Esophagus squamous epithelium (tissue), 5 donors: Measurements from ENCODE around the gene FAM107B. TPM values are rescaled to one million over a fixed set of nuclear protein-coding genes. Genes with fewer than 3 reads are reported as not detected.
"Not testable (repeated sequence)": the region's sequence is repeated elsewhere in the genome, so short reads cannot be mapped to it uniquely, and the experiment has no call there.

Experiments used
- DNase-seq: peaks from one replicate; lab custom pipeline; 2025; lab: John Stamatoyannopoulos, UW
- H3K27ac ChIP-seq, 4 donors: fragments of 200-600 bp; sonication (generic); one replicate each; pipeline ENCODE4 v1.5.1; 2016 to 2019; ENCODE audit warnings: mild to moderate bottlenecking in 1 of 4
- H3K27me3 ChIP-seq, 4 donors: fragments of 200-600 bp; sonication (generic); 1 replicate in 3 of 4; 2 replicates in 1 of 4; pipeline versions ENCODE4 v1.5.1 to v1.6.0; 2017 to 2021; ENCODE audit warnings: antibody characterized with exemption in 1 of 4
- H3K36me3 ChIP-seq, 3 donors: fragments of 200-600 bp; sonication (generic); one replicate each; pipeline ENCODE4 v1.5.1; 2016 to 2019
- H3K4me1 ChIP-seq, 3 donors: fragments of 200-600 bp; sonication (generic); one replicate each; pipeline ENCODE4 v1.5.1; 2017 to 2019
- H3K4me3 ChIP-seq, 4 donors: fragments of 200-600 bp; sonication (generic); 1 replicate in 3 of 4; 2 replicates in 1 of 4; pipeline ENCODE4 v1.5.1; 2016 to 2019; ENCODE audit warnings: mild to moderate bottlenecking in 2 of 4, moderate library complexity in 1 of 4
- H3K9me3 ChIP-seq, 3 donors: fragments of 200-600 bp; sonication (generic); one replicate each; pipeline ENCODE4 v1.5.1; 2016 to 2019
- POLR2A ChIP-seq, 4 donors: fragments of 450-650 bp; IDR thresholded peaks; one replicate each; pipeline ENCODE4 v1.6.1; 2017; ENCODE audit warnings: antibody characterized with exemption in 4 of 4, mild to moderate bottlenecking in 4 of 4, moderate library complexity in 3 of 4
- WGBS, 2 donors: methylation state at CpG; one replicate each; pipeline ENCODE4 v1.1.5; 2018; 5-methylcytosine and 5-hydroxymethylcytosine counted together
- intact Hi-C: fragments of 100-400 bp; cut with DNase I; formaldehyde crosslinking; loops from one replicate; pipeline ENCODE4 v1.15.0; 2022
- total RNA-seq, 4 donors: library from RNA; depleted of rRNA; stranded (reverse); fragments of >200 nt; gene quantifications; one replicate each; pipeline ENCODE4 v1.1.0, GENCODE V29; 2016
- TF ChIP-seq, protein P1 (sequence below), 6 experiments: fragments of 450-650 bp in 4 of 6; fragments of 200-600 bp in 2 of 6; sonication (generic) in 2 of 6; IDR thresholded peaks; one replicate each; pipeline ENCODE4 v1.5.1; 2016 to 2019; ENCODE audit warnings: antibody characterized with exemption in 6 of 6, mild to moderate bottlenecking in 4 of 6, moderate library complexity in 4 of 6
- donor health status: DM: yes; HTN: yes; CAD: no.

Gene FAM107B
- total RNA-seq, 4 donors from 2014 or later: 6.7 to 17.0 (median 12.9) TPM

DNA sequence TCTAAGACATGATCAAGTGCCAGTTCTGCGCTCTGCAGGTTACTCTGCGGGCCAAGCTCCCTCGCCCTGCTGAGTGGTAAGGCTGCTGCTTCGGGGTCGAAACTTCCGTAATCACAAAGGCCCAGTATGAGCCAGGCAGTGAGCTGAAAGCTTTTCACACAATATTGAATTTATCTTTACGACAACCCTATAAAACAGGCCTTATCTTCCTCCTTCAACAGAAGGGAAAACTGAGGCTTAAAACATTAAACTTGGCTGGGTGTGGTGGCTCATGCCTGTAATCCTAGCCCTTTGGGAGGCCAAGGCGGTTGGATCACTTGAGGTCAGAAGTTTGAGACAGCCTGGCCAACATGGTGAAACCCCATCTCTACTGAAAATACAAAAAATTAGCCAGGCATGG is 83.3 kb downstream of the FAM107B start:
- Histone ChIP-seq H3K4me3 (no peak overlapping the region), H3K27ac (no peak overlapping the region), H3K27me3 (peaks cover 0 to 6% (median 0%) of the 10 kb centered on the region in 4 donors), H3K9me3 (no peaks in the 10 kb centered on the region), H3K36me3 (no peaks in the 10 kb centered on the region), H3K4me1 (peaks cover 0 to 5% (median 0%) of the 10 kb centered on the region in 3 donors)
- no peak for DNase-seq
- intact Hi-C loops: no loop called here
- no peak for TF ChIP-seq POLR2A (IDR thresholded peaks at IDR 0.05)
- TF ChIP-seq, protein P1, sequence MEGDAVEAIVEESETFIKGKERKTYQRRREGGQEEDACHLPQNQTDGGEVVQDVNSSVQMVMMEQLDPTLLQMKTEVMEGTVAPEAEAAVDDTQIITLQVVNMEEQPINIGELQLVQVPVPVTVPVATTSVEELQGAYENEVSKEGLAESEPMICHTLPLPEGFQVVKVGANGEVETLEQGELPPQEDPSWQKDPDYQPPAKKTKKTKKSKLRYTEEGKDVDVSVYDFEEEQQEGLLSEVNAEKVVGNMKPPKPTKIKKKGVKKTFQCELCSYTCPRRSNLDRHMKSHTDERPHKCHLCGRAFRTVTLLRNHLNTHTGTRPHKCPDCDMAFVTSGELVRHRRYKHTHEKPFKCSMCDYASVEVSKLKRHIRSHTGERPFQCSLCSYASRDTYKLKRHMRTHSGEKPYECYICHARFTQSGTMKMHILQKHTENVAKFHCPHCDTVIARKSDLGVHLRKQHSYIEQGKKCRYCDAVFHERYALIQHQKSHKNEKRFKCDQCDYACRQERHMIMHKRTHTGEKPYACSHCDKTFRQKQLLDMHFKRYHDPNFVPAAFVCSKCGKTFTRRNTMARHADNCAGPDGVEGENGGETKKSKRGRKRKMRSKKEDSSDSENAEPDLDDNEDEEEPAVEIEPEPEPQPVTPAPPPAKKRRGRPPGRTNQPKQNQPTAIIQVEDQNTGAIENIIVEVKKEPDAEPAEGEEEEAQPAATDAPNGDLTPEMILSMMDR (IDR thresholded peaks at IDR 0.05): no peak
- WGBS, 2 donors: 85 to 96% methylated on average over 8 of the region's 8 CpGs

DNA sequence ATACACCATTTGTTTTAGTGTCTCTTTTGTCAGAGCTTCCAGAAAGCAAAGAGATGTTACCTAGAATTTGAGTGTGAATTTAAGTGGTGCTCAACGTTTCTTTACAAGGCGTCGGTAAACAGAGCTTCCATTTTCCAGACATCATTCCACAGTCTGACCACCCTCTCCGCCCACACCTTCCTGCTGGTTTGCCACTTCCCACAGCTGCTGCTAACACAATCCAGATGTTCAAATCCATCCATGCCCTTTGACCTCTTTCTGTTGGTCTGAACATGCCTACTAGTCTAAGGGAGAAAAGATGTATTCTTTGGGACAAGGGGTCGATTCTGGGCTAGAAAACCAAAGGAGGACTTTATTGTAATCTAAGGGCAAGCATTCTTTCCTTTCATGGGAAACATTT is 86.1 kb downstream of the FAM107B start:
- H3K36me3 ChIP-seq: no peaks in the 10 kb centered on the region
- intact Hi-C loops: no loop called here
- peaks cover 0 to 6% (median 0%) of the 10 kb centered on the region in 4 donors for H3K27me3 ChIP-seq
- H3K4me1 ChIP-seq: peaks cover 0 to 6% (median 0%) of the 10 kb centered on the region in 3 donors
- H3K27ac ChIP-seq: no peak overlapping the region
- no peak overlapping the region for H3K4me3 ChIP-seq
- WGBS, 2 donors: 56 to 67% methylated on average over 5 of the region's 5 CpGs
- no peak for DNase-seq
- no peaks in the 10 kb centered on the region for H3K9me3 ChIP-seq
- TF ChIP-seq POLR2A (IDR thresholded peaks at IDR 0.05): no peak
- TF ChIP-seq, protein P1 (IDR thresholded peaks at IDR 0.05): no peak

DNA sequence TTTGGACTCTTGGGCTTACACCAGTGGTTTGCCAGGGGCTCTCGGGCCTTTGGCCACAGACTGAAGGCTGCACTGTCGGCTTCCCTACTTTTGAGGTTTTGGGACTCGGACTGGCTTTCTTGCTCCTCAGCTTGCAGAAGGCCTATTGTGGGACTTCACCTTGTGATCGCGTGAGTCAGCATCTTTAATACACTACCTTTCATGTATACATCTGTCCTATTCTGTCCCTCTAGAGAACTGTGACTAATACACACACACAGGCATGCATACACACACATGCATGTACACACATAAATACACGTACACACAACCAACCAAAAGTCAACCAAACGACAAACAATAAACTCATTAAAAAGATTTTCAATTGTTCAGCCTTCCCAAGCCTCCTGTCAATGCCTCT is 86.5 kb downstream of the FAM107B start:
- DNase-seq, H3K4me3 ChIP-seq, H3K9me3 ChIP-seq, H3K36me3 ChIP-seq, H3K4me1 ChIP-seq, H3K27ac ChIP-seq, H3K27me3 ChIP-seq, intact Hi-C loops: not testable (repeated sequence)
- WGBS, 2 donors: 69 to 77% methylated on average over 7 of the region's 7 CpGs

DNA sequence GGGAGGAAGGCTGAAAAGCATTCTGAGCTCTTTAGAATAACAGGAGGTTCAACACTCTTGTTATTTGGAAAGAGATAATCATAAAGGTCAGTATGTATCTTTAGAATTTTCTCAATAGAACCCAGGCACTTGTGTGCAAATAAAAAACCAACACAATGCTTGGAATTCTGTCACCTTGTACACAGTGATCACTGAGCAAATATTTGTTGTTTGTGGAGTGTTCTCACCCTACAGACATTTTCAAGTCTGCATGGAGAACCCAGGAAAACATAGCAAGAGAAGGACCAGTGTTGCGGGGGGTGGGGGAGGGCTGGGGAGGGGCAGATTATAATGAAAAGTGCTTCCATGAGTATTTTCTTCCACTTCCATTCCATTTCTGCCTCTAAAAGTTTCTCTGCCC is 87.4 kb downstream of the FAM107B start:
- H3K4me1 ChIP-seq: peaks cover 0 to 13% (median 5%) of the 10 kb centered on the region in 3 donors
- DNase-seq: no peak
- WGBS, 2 donors: 88 to 100% methylated on average over 1 of the region's 1 CpG
- intact Hi-C loops: no loop called here
- TF ChIP-seq, protein P1 (IDR thresholded peaks at IDR 0.05): no peak
- TF ChIP-seq POLR2A (IDR thresholded peaks at IDR 0.05): no peak
- H3K9me3 ChIP-seq: no peaks in the 10 kb centered on the region
- H3K36me3 ChIP-seq: no peaks in the 10 kb centered on the region
- H3K4me3 ChIP-seq: no peak overlapping the region
- H3K27ac ChIP-seq: no peak overlapping the region
- peaks cover 0 to 6% (median 0%) of the 10 kb centered on the region in 4 donors for H3K27me3 ChIP-seq

DNA sequence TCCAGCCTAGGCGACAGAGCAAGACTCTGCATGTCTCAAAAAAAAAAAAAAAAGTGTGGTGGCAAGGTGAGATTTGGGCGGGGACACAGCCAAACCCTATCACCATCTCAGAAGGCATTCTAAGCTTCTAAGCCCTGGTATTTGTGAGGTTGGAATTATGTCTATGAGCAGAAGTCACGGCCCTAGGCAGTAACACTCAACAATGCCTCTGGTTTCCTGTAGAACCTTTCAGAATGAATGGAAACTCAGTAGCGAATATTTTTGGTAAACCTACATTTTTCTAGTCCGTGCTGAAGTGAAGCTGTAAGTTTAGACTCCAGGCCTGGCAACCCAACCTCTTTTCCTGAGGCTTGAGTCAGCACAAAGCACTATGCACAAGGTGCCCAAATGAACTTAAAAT is 88.3 kb downstream of the FAM107B start:
- 40 to 59% methylated on average over 4 to 5 of the region's 5 CpGs for WGBS, 2 donors
- H3K4me1 ChIP-seq: peaks cover 0 to 13% (median 5%) of the 10 kb centered on the region in 3 donors
- peaks cover 0 to 3% (median 0%) of the 10 kb centered on the region in 4 donors for H3K27me3 ChIP-seq
- DNase-seq: no peak
- TF ChIP-seq POLR2A (IDR thresholded peaks at IDR 0.05): no peak
- TF ChIP-seq, protein P1 (IDR thresholded peaks at IDR 0.05): no peak
- no peaks in the 10 kb centered on the region for H3K9me3 ChIP-seq
- no peak overlapping the region for H3K4me3 ChIP-seq
- H3K27ac ChIP-seq: no peak overlapping the region
- intact Hi-C loops: no loop called here
- no peaks in the 10 kb centered on the region for H3K36me3 ChIP-seq

DNA sequence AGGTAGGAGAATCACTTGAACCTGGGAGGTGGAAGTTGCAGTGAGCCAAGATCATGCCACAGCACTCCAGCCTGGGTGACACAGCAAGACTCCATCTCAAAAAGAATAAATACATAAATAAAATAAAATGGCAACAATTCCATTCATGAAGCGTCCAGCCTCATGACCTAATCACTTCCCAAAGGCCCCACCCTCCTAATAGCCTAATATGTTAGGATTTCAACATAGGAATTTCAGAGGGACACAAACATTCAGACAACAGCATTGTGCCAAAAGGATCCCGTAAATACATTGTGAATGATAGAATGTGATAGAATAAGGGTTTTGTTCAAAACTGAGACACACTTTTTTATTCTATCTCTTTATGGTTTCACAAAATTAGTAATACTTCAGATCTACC is 90.3 kb downstream of the FAM107B start:
- H3K9me3 ChIP-seq: no peaks in the 10 kb centered on the region
- intact Hi-C loops: no loop called here
- H3K4me3 ChIP-seq: no peak overlapping the region
- H3K36me3 ChIP-seq: no peaks in the 10 kb centered on the region
- 77 to 82% methylated on average over 2 of the region's 2 CpGs for WGBS, 2 donors
- peaks cover 0 to 13% (median 5%) of the 10 kb centered on the region in 3 donors for H3K4me1 ChIP-seq
- no peak for DNase-seq
- no peaks in the 10 kb centered on the region for H3K27me3 ChIP-seq
- no peak for TF ChIP-seq POLR2A (IDR thresholded peaks at IDR 0.05)
- TF ChIP-seq, protein P1 (IDR thresholded peaks at IDR 0.05): no peak
- no peak overlapping the region for H3K27ac ChIP-seq
